HepG2 (cell line): ENCODE data around the gene TFPI. TPM values are rescaled to one million over a fixed set of nuclear protein-coding genes. Genes with fewer than 3 reads are reported as not detected.
A peak's percentile ranks its signal among the peaks of the same experiment; 100 is the strongest.

Experiments
- MTF2 ChIP-seq: sonication (generic); formaldehyde crosslinking; IDR thresholded peaks from 2 replicates; pipeline ENCODE4 v1.5.0; 2020; ENCODE audit warnings: missing genetic modification reagents, borderline replicate concordance
- NR2F2 ChIP-seq: IDR thresholded peaks from 2 replicates; pipeline ENCODE4 v1.6.1; 2012; ENCODE audit warnings: low read depth, inconsistent platforms, borderline replicate concordance
- POLR2AphosphoS5 ChIP-seq: IDR thresholded peaks from 2 replicates; pipeline ENCODE4 v1.6.1; 2012; ENCODE audit warnings: low read depth, low read length
- RBM39 ChIP-seq: fragments of 200-400 bp; formaldehyde crosslinking; IDR thresholded peaks from one replicate; pipeline ENCODE4 v1.6.1; 2018; ENCODE audit warnings: antibody characterized with exemption, mild to moderate bottlenecking, low read depth, low read length; ENCODE audit not compliant: poor library complexity, severe bottlenecking
- THYN1 ChIP-seq: sonication (generic); formaldehyde crosslinking; IDR thresholded peaks from 2 replicates; pipeline ENCODE4 v1.8.1; 2023; ENCODE audit warnings: low read depth, mild to moderate bottlenecking, moderate library complexity, missing genetic modification reagents, borderline replicate concordance
- ZFX ChIP-seq: sonication (generic); formaldehyde crosslinking; IDR thresholded peaks from 2 replicates; pipeline ENCODE4 v1.4.0; 2020; ENCODE audit warnings: mild to moderate bottlenecking, low read depth, missing genetic modification reagents, moderate library complexity
- ZNF256 ChIP-seq: sonication (generic); formaldehyde crosslinking; conservative IDR thresholded peaks from 2 replicates; pipeline ENCODE4 v1.4.0; 2020; ENCODE audit warnings: missing genetic modification reagents
- ZNF44 ChIP-seq: sonication (generic); formaldehyde crosslinking; IDR thresholded peaks from 2 replicates; pipeline ENCODE4 v1.5.1; 2020; ENCODE audit warnings: mild to moderate bottlenecking, missing genetic modification reagents
- ZNF772 ChIP-seq: sonication (generic); formaldehyde crosslinking; IDR thresholded peaks from 2 replicates; pipeline ENCODE4 v1.5.0; 2020; ENCODE audit warnings: mild to moderate bottlenecking, missing genetic modification reagents
- ZNF891 ChIP-seq: sonication (generic); formaldehyde crosslinking; IDR thresholded peaks from 2 replicates; pipeline ENCODE4 v1.5.0; 2020; ENCODE audit warnings: mild to moderate bottlenecking, missing genetic modification reagents
- polyA plus RNA-seq, 8 experiments: library from polyadenylated mRNA; depleted of rRNA in 3 of 8; stranded (reverse) in 7 of 8; unstranded in 1 of 8; fragments of >200 nt; fragmentation: Illumina TruSeq in 4 of 8; extraction: Trizol in 4 of 8; gene quantifications; 2 replicates each; pipeline versions ENCODE4 v1.2.1 to v1.2.3, GENCODE V29; 2011 to 2016; ENCODE audit warnings: low read depth in 4 of 8, missing spikeins in 1 of 8, mixed read lengths in 1 of 8; ENCODE audit not compliant: insufficient read depth in 1 of 8
- total RNA-seq, 5 experiments: library from RNA; depleted of rRNA; stranded (reverse); fragments of >200 nt; fragmentation: Illumina TruSeq; extraction: Trizol; gene quantifications; 2 replicates each; pipeline ENCODE4 v1.2.3, GENCODE V29; 2016; ENCODE audit warnings: low read depth in 1 of 5
- TF ChIP-seq, protein P1 (sequence below): sonication (generic); formaldehyde crosslinking; IDR thresholded peaks from 2 replicates; pipeline ENCODE4 v1.4.0; 2020; ENCODE audit warnings: mild to moderate bottlenecking, missing genetic modification reagents
- TF ChIP-seq, protein P2 (sequence below): sonication (generic); formaldehyde crosslinking; IDR thresholded peaks from 2 replicates; pipeline ENCODE4 v1.5.1; 2020; ENCODE audit warnings: mild to moderate bottlenecking, missing genetic modification reagents, borderline replicate concordance
- TF ChIP-seq, protein P3 (sequence below): sonication (generic); formaldehyde crosslinking; IDR thresholded peaks from 2 replicates; pipeline ENCODE4 v1.4.0; 2020; ENCODE audit warnings: missing genetic modification reagents
- TF ChIP-seq, protein P4 (sequence below): sonication (generic); formaldehyde crosslinking; IDR thresholded peaks from 2 replicates; pipeline ENCODE4 v1.4.0; 2020; ENCODE audit warnings: missing genetic modification reagents

The TFPI gene
- total and polyA plus RNA-seq, 2 of the 13 experiments (the other 11 are each of a cell fraction or from before 2014, with no cell fraction given): 301 to 436 TPM

DNA sequence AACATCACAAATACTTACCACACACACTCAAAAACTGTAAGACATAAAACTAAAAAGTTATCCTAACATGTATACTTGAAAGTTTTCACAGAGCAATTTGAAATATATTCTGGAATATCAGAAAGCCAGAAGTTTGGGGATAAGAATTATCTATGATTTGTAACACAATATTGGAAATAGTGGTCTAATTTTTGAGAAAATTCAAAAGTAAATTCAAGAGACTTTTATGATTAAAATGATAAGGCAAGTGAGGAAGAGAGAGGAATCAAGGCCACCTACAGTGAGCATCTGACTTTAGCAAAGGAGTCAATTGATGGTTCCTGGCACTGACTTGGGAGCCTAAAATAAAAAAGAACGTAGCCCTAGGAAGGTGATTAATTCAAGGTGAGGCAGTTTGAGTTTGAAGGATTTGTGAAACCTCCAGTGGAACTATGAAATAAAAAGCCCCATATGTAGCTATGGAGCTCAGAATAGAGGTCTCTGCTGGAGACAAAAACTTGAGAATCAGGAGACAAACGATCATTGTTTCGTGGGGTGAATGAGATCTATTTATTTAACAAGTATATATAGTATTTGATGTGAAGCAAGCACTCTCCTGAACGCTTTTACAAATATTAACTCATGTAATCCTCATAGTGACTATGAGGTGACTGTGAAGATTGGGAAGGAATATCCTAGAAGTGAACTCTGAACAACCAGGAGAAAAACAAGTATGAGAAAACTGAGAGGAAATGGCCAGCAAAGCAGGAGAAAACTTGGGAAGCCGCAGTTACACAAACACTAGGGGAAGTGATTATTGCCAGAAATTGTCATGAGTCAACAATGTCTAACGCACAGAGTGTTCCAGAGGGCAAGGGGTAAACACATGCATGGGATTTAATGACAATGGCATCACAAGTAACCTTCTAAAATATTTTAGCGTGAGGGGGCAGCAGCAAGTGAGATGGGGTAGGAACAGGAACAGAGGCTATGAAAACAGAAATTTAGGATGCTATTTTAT, 12.8 kb downstream of the TFPI start (continued):
- TF ChIP-seq, protein P1, sequence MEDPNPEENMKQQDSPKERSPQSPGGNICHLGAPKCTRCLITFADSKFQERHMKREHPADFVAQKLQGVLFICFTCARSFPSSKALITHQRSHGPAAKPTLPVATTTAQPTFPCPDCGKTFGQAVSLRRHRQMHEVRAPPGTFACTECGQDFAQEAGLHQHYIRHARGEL: no peak
- TF ChIP-seq ZNF772 (CRISPR knock-in tag): peak; percentile 75
- no peak for TF ChIP-seq MTF2
- TF ChIP-seq, protein P2, sequence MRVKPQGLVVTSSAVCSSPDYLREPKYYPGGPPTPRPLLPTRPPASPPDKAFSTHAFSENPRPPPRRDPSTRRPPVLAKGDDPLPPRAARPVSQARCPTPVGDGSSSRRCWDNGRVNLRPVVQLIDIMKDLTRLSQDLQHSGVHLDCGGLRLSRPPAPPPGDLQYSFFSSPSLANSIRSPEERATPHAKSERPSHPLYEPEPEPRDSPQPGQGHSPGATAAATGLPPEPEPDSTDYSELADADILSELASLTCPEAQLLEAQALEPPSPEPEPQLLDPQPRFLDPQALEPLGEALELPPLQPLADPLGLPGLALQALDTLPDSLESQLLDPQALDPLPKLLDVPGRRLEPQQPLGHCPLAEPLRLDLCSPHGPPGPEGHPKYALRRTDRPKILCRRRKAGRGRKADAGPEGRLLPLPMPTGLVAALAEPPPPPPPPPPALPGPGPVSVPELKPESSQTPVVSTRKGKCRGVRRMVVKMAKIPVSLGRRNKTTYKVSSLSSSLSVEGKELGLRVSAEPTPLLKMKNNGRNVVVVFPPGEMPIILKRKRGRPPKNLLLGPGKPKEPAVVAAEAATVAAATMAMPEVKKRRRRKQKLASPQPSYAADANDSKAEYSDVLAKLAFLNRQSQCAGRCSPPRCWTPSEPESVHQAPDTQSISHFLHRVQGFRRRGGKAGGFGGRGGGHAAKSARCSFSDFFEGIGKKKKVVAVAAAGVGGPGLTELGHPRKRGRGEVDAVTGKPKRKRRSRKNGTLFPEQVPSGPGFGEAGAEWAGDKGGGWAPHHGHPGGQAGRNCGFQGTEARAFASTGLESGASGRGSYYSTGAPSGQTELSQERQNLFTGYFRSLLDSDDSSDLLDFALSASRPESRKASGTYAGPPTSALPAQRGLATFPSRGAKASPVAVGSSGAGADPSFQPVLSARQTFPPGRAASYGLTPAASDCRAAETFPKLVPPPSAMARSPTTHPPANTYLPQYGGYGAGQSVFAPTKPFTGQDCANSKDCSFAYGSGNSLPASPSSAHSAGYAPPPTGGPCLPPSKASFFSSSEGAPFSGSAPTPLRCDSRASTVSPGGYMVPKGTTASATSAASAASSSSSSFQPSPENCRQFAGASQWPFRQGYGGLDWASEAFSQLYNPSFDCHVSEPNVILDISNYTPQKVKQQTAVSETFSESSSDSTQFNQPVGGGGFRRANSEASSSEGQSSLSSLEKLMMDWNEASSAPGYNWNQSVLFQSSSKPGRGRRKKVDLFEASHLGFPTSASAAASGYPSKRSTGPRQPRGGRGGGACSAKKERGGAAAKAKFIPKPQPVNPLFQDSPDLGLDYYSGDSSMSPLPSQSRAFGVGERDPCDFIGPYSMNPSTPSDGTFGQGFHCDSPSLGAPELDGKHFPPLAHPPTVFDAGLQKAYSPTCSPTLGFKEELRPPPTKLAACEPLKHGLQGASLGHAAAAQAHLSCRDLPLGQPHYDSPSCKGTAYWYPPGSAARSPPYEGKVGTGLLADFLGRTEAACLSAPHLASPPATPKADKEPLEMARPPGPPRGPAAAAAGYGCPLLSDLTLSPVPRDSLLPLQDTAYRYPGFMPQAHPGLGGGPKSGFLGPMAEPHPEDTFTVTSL: peak; percentile 97; the same call in 1 of the 2 replicates
- TF ChIP-seq NR2F2: peak; percentile 98
- no peak for TF ChIP-seq THYN1 (CRISPR knock-in tag)
- TF ChIP-seq, protein P3, sequence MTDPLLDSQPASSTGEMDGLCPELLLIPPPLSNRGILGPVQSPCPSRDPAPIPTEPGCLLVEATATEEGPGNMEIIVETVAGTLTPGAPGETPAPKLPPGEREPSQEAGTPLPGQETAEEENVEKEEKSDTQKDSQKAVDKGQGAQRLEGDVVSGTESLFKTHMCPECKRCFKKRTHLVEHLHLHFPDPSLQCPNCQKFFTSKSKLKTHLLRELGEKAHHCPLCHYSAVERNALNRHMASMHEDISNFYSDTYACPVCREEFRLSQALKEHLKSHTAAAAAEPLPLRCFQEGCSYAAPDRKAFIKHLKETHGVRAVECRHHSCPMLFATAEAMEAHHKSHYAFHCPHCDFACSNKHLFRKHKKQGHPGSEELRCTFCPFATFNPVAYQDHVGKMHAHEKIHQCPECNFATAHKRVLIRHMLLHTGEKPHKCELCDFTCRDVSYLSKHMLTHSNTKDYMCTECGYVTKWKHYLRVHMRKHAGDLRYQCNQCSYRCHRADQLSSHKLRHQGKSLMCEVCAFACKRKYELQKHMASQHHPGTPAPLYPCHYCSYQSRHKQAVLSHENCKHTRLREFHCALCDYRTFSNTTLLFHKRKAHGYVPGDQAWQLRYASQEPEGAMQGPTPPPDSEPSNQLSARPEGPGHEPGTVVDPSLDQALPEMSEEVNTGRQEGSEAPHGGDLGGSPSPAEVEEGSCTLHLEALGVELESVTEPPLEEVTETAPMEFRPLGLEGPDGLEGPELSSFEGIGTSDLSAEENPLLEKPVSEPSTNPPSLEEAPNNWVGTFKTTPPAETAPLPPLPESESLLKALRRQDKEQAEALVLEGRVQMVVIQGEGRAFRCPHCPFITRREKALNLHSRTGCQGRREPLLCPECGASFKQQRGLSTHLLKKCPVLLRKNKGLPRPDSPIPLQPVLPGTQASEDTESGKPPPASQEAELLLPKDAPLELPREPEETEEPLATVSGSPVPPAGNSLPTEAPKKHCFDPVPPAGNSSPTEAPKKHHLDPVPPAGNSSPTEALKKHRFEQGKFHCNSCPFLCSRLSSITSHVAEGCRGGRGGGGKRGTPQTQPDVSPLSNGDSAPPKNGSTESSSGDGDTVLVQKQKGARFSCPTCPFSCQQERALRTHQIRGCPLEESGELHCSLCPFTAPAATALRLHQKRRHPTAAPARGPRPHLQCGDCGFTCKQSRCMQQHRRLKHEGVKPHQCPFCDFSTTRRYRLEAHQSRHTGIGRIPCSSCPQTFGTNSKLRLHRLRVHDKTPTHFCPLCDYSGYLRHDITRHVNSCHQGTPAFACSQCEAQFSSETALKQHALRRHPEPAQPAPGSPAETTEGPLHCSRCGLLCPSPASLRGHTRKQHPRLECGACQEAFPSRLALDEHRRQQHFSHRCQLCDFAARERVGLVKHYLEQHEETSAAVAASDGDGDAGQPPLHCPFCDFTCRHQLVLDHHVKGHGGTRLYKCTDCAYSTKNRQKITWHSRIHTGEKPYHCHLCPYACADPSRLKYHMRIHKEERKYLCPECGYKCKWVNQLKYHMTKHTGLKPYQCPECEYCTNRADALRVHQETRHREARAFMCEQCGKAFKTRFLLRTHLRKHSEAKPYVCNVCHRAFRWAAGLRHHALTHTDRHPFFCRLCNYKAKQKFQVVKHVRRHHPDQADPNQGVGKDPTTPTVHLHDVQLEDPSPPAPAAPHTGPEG (CRISPR knock-in tag): peak; percentile 86
- no peak for TF ChIP-seq ZNF891
- TF ChIP-seq ZNF256: peak; percentile 88; the same call in 1 of the 2 replicates
- TF ChIP-seq ZFX (CRISPR knock-in tag): no peak
- TF ChIP-seq POLR2AphosphoS5: peak; percentile 21; the same call in 1 of the 2 replicates
- TF ChIP-seq, protein P4, sequence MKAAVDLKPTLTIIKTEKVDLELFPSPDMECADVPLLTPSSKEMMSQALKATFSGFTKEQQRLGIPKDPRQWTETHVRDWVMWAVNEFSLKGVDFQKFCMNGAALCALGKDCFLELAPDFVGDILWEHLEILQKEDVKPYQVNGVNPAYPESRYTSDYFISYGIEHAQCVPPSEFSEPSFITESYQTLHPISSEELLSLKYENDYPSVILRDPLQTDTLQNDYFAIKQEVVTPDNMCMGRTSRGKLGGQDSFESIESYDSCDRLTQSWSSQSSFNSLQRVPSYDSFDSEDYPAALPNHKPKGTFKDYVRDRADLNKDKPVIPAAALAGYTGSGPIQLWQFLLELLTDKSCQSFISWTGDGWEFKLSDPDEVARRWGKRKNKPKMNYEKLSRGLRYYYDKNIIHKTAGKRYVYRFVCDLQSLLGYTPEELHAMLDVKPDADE: no peak
- no peak for TF ChIP-seq ZNF44 (CRISPR knock-in tag)
- no peak for TF ChIP-seq RBM39
